ENCODE measurements around the gene AP1S2. TPM values are rescaled to one million over a fixed set of nuclear protein-coding genes. Genes with fewer than 3 reads are reported as not detected.
"Not testable (repeated sequence)": the region's sequence is repeated elsewhere in the genome, so short reads cannot be mapped to it uniquely, and the experiment has no call there.

AP1S2 gene
- total and polyA plus RNA-seq, 2 donors, result 38.7 to 45.8 TPM

DNA sequence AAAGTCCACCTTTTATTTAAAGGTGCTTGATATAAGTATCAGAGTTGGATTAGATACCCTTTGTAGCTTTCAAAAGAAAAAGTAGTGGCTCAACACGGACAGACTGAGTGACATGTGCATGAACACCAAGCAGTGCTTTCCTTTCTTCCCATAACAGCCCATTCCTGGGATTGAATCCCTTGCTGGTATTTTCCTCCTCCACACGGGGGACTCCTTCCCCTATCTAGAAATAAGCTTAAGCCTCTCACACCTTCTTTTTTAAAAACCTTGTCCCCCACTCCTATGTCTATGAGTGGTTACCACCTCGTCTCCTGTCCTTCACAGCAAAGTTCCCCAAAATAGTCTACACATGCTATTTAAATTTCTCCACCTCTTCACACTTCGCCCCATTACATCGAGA, 5.1 kb downstream of the AP1S2 start:
- 92% methylated on average over 5 of the region's 5 CpGs for WGBS
- no peaks in the 10 kb centered on the region for H3K9me3 ChIP-seq (ENCODE audit: control insufficient read depth in 2 of 2, insufficient read depth in 1 of 2, low read length in 1 of 2)
- peaks cover 2 to 4% of the 10 kb centered on the region in 2 donors for H3K36me3 ChIP-seq (ENCODE audit: control insufficient read depth in 2 of 2, insufficient read depth in 2 of 2, low read length in 1 of 2)
- peaks cover 0 to 6% of the 10 kb centered on the region in 2 donors for H3K4me1 ChIP-seq (ENCODE audit: control insufficient read depth in 2 of 2, insufficient read depth in 2 of 2, low read length in 2 of 2)
- H3K27me3 ChIP-seq (ENCODE audit: control insufficient read depth in 2 of 2, insufficient read depth in 1 of 2, low read length in 1 of 2), result peaks cover 0 to 7% of the 10 kb centered on the region in 2 donors
- H3K27ac ChIP-seq (ENCODE audit: low read depth in 1 of 2, low read length in 1 of 2), result no peak overlapping the region
- H3K4me3 ChIP-seq (ENCODE audit: low read length in 2 of 2), result no peak overlapping the region
- no peak for DNase-seq (ENCODE audit: low read depth in 6 of 9, low spot score in 9 of 9)

- Histone ChIP-seq H3K4me1 (ENCODE audit: control insufficient read depth in 2 of 2, insufficient read depth in 2 of 2, low read length in 2 of 2) (peaks cover 0 to under 1% of the 10 kb centered on the region in 2 donors), H3K27me3 (ENCODE audit: control insufficient read depth in 2 of 2, insufficient read depth in 1 of 2, low read length in 1 of 2) (peaks cover 0 to under 1% of the 10 kb centered on the region in 2 donors), H3K4me3 (ENCODE audit: low read length in 2 of 2) (no peak overlapping the region), H3K9me3 (ENCODE audit: control insufficient read depth in 2 of 2, insufficient read depth in 1 of 2, low read length in 1 of 2) (no peaks in the 10 kb centered on the region), H3K27ac (ENCODE audit: low read depth in 1 of 2, low read length in 1 of 2) (no peak overlapping the region), H3K36me3 (ENCODE audit: control insufficient read depth in 2 of 2, insufficient read depth in 2 of 2, low read length in 1 of 2) (peaks cover 2 to 4% of the 10 kb centered on the region in 2 donors)
- DNase-seq (ENCODE audit: low read depth in 6 of 9, low spot score in 9 of 9), result no peak
- 94% methylated on average over 1 of the region's 1 CpG for WGBS
Observed at GRCh38 chrX:15848576-15848975, 6.0 kb downstream of the AP1S2 start.

- DNase-seq (ENCODE audit: low read depth in 6 of 9, low spot score in 9 of 9), result no peak
- Histone ChIP-seq H3K4me3 (ENCODE audit: low read length in 2 of 2) (no peak overlapping the region), H3K36me3 (ENCODE audit: control insufficient read depth in 2 of 2, insufficient read depth in 2 of 2, low read length in 1 of 2) (peaks cover 0 to 2% of the 10 kb centered on the region in 2 donors), H3K27me3 (ENCODE audit: control insufficient read depth in 2 of 2, insufficient read depth in 1 of 2, low read length in 1 of 2) (no peaks in the 10 kb centered on the region), H3K9me3 (ENCODE audit: control insufficient read depth in 2 of 2, insufficient read depth in 1 of 2, low read length in 1 of 2) (no peaks in the 10 kb centered on the region), H3K4me1 (ENCODE audit: control insufficient read depth in 2 of 2, insufficient read depth in 2 of 2, low read length in 2 of 2) (no peaks in the 10 kb centered on the region), H3K27ac (ENCODE audit: low read depth in 1 of 2, low read length in 1 of 2) (no peak overlapping the region)
Observed at GRCh38 chrX:15843960-15844359, 10.7 kb downstream of the AP1S2 start.

DNA sequence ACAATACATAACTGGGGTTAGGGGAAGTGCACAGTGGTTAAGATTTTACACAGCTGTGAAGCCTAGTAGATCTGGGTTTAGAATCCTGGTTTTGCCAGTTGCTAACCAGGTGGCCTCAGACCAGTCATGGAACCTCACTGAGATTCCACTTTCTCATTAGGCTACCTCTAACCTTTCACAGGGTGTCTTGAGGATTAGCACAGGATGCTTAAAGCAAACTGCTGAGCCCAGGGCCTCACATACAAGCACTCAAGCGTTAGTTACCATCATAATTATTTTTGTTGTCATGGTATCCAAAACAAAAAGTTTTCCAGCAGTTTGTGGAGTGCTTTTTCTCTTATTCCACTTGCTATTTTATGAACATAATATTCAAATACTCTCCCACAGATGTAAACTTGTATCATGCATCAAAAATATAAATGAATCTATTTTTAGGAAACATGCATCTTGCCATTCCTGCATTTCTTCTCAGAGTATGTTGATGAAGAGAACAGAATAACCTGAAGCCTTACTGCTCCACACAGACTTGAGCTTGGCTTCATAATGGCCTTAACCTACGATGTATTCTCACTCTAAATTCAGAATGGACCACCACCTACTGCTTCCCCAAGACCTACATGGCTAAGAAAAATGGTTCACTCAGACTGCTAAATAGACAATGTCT, 12.6 kb downstream of the AP1S2 start:
- DNase-seq (ENCODE audit: low read depth in 6 of 9, low spot score in 9 of 9), result no peak
- 98% methylated on average over 2 of the region's 2 CpGs for WGBS
- no peaks in the 10 kb centered on the region for H3K4me1 ChIP-seq (ENCODE audit: control insufficient read depth in 2 of 2, insufficient read depth in 2 of 2, low read length in 2 of 2)

DNA sequence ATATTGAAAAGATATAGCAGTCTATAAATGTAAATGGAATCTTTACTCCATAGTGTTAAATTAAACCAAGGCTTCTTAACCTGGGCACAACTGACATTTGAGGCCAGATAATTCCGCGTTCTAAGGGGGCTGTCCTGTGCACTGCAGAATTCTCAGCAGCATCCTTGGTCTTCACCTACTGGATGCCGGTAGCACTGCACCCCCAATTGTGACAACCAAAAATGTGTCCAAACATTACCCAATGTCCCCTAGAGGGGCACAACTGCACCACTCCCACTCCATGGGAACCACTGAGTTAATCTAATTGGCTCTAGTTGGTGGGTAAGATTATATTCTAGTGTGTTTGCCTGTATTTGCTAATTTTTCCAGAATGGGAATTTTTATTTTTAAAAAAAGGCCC, 16.6 kb downstream of the AP1S2 start:
- DNase-seq (ENCODE audit: low read depth in 6 of 9, low spot score in 9 of 9), result no peak
- Histone ChIP-seq H3K36me3 (ENCODE audit: control insufficient read depth in 2 of 2, insufficient read depth in 2 of 2, low read length in 1 of 2) (peaks cover 0 to 1% of the 10 kb centered on the region in 2 donors), H3K9me3 (ENCODE audit: control insufficient read depth in 2 of 2, insufficient read depth in 1 of 2, low read length in 1 of 2) (no peaks in the 10 kb centered on the region), H3K27me3 (ENCODE audit: control insufficient read depth in 2 of 2, insufficient read depth in 1 of 2, low read length in 1 of 2) (no peaks in the 10 kb centered on the region), H3K27ac (ENCODE audit: low read depth in 1 of 2, low read length in 1 of 2) (no peak overlapping the region), H3K4me1 (ENCODE audit: control insufficient read depth in 2 of 2, insufficient read depth in 2 of 2, low read length in 2 of 2) (no peaks in the 10 kb centered on the region), H3K4me3 (ENCODE audit: low read length in 2 of 2) (no peak overlapping the region)
- WGBS, result 97% methylated on average over 3 of the region's 3 CpGs

More for the DNA sequence above, 12.6 kb downstream of the AP1S2 start:
- Histone ChIP-seq H3K4me3 (ENCODE audit: low read length in 2 of 2) (no peak overlapping the region), H3K9me3 (ENCODE audit: control insufficient read depth in 2 of 2, insufficient read depth in 1 of 2, low read length in 1 of 2) (no peaks in the 10 kb centered on the region), H3K27ac (ENCODE audit: low read depth in 1 of 2, low read length in 1 of 2) (no peak overlapping the region), H3K27me3 (ENCODE audit: control insufficient read depth in 2 of 2, insufficient read depth in 1 of 2, low read length in 1 of 2) (no peaks in the 10 kb centered on the region), H3K36me3 (ENCODE audit: control insufficient read depth in 2 of 2, insufficient read depth in 2 of 2, low read length in 1 of 2) (peaks cover 0 to 2% of the 10 kb centered on the region in 2 donors)

DNA sequence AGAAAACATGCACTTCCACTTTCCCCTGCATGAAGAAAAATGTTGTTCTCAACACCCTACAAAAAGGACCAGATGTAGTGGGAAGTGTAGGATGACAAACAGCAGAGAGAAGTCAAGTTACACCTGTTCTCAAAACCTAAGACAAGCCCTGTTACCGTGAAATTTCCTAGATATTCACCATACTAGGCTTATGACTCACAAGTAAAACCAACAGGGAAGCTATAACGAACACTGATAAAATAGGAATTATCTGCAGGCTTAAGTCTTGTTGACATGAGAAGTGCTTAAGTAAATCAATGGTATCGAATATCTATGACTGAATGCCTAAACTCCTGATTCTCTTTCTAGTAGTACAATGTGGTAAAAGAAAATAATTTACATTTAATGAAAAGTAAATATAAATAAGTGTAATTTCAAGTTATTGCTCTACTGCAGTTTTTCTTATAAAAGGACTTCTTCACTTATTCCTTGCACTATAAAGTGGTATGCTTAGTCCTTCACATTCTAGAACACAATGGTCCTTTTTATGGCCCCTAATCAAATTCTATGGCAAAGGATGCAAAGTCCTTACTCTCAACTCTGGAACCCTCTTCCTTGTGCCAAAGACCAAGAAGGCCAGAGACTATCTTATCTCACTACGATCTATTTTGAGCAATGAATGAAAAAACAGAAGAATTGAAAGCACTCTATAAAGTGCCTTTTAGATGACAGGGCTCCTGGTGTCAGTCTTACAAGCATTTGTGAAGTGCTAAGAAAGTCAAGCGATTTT, 19.6 kb downstream of the AP1S2 start:
- WGBS, result 97% methylated on average over 5 of the region's 5 CpGs
- Histone ChIP-seq H3K4me1 (ENCODE audit: control insufficient read depth in 2 of 2, insufficient read depth in 2 of 2, low read length in 2 of 2) (no peaks in the 10 kb centered on the region), H3K36me3 (ENCODE audit: control insufficient read depth in 2 of 2, insufficient read depth in 2 of 2, low read length in 1 of 2) (peaks cover 0 to 2% of the 10 kb centered on the region in 2 donors), H3K9me3 (ENCODE audit: control insufficient read depth in 2 of 2, insufficient read depth in 1 of 2, low read length in 1 of 2) (no peaks in the 10 kb centered on the region), H3K27me3 (ENCODE audit: control insufficient read depth in 2 of 2, insufficient read depth in 1 of 2, low read length in 1 of 2) (no peaks in the 10 kb centered on the region), H3K27ac (ENCODE audit: low read depth in 1 of 2, low read length in 1 of 2) (no peak overlapping the region), H3K4me3 (ENCODE audit: low read length in 2 of 2) (no peak overlapping the region)
- DNase-seq (ENCODE audit: low read depth in 6 of 9, low spot score in 9 of 9), result no peak

- no peaks in the 10 kb centered on the region for H3K9me3 ChIP-seq (ENCODE audit: control insufficient read depth in 2 of 2, insufficient read depth in 1 of 2, low read length in 1 of 2)
- H3K4me1 ChIP-seq (ENCODE audit: control insufficient read depth in 2 of 2, insufficient read depth in 2 of 2, low read length in 2 of 2), result no peaks in the 10 kb centered on the region
- WGBS, result 71% methylated on average over 3 of the region's 3 CpGs
- DNase-seq (ENCODE audit: low read depth in 6 of 9, low spot score in 9 of 9), result no peak
- no peaks in the 10 kb centered on the region for H3K27me3 ChIP-seq (ENCODE audit: control insufficient read depth in 2 of 2, insufficient read depth in 1 of 2, low read length in 1 of 2)
- H3K27ac ChIP-seq (ENCODE audit: low read depth in 1 of 2, low read length in 1 of 2), result no peak overlapping the region
- peaks cover 0 to 2% of the 10 kb centered on the region in 2 donors for H3K36me3 ChIP-seq (ENCODE audit: control insufficient read depth in 2 of 2, insufficient read depth in 2 of 2, low read length in 1 of 2)
- no peak overlapping the region for H3K4me3 ChIP-seq (ENCODE audit: low read length in 2 of 2)
Observed at GRCh38 chrX:15834053-15834452, 20.6 kb downstream of the AP1S2 start.

- not testable (repeated sequence) for H3K27me3 ChIP-seq (ENCODE audit: control insufficient read depth in 2 of 2, insufficient read depth in 1 of 2, low read length in 1 of 2); H3K4me1 ChIP-seq (ENCODE audit: control insufficient read depth in 2 of 2, insufficient read depth in 2 of 2, low read length in 2 of 2); H3K27ac ChIP-seq (ENCODE audit: low read depth in 1 of 2, low read length in 1 of 2); H3K4me3 ChIP-seq (ENCODE audit: low read length in 2 of 2); DNase-seq (ENCODE audit: low read depth in 6 of 9, low spot score in 9 of 9); H3K9me3 ChIP-seq (ENCODE audit: control insufficient read depth in 2 of 2, insufficient read depth in 1 of 2, low read length in 1 of 2); H3K36me3 ChIP-seq (ENCODE audit: control insufficient read depth in 2 of 2, insufficient read depth in 2 of 2, low read length in 1 of 2)
- no CpG with 5 or more reads among the region's 2 CpGs for WGBS
Observed at GRCh38 chrX:15831347-15831746, 23.3 kb downstream of the AP1S2 start.

DNA sequence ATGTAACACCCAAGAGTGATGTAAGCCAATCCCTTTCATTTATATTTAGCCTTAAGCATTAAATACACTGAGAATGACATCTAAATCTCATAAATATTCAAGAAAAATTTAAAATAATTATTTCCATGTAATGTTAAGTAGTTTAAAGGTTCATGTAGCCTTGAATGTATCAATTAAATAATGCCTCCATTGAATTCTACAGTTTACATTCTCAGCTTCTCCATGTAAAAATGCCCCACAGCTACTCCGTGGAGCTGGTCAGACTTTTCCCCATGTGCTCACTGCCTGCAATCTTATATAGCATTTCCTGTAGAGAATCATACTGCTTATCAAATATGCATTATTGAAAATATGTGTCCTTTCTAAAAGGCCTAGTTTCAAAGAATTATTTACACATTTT, 25.4 kb downstream of the AP1S2 start:
- H3K4me1 ChIP-seq (ENCODE audit: control insufficient read depth in 2 of 2, insufficient read depth in 2 of 2, low read length in 2 of 2), result no peaks in the 10 kb centered on the region
- H3K36me3 ChIP-seq (ENCODE audit: control insufficient read depth in 2 of 2, insufficient read depth in 2 of 2, low read length in 1 of 2), result peaks cover 0 to 14% of the 10 kb centered on the region in 2 donors
- no peak overlapping the region for H3K27ac ChIP-seq (ENCODE audit: low read depth in 1 of 2, low read length in 1 of 2)
- H3K4me3 ChIP-seq (ENCODE audit: low read length in 2 of 2), result no peak overlapping the region
- H3K27me3 ChIP-seq (ENCODE audit: control insufficient read depth in 2 of 2, insufficient read depth in 1 of 2, low read length in 1 of 2), result no peaks in the 10 kb centered on the region
- no peak for DNase-seq (ENCODE audit: low read depth in 6 of 9, low spot score in 9 of 9)
- WGBS, result 94% methylated on average over 1 of the region's 1 CpG
- H3K9me3 ChIP-seq (ENCODE audit: control insufficient read depth in 2 of 2, insufficient read depth in 1 of 2, low read length in 1 of 2), result no peaks in the 10 kb centered on the region
